ENCODE results near the gene MEN1. TPM values are rescaled to one million over a fixed set of nuclear protein-coding genes. Genes with fewer than 3 reads are reported as not detected.

The MEN1 gene
- total and polyA plus RNA-seq, 2 of the 13 experiments (the other 11 are each of a cell fraction or from before 2014, with no cell fraction given), result 20.5 to 27.3 TPM

- Histone ChIP-seq H3K4me2 (ENCODE audit: low read depth, low read length) (no peak overlapping the region), H3K4me3 (replicated peaks in 1 of 3; ENCODE audit: insufficient read depth in 1 of 3, low read depth in 2 of 3, low read length in 3 of 3) (no peak overlapping the region), H3K9ac (ENCODE audit: insufficient read depth, low read depth, low read length) (no peak overlapping the region), H4K20me1 (ENCODE audit: insufficient read depth, low read length) (no peaks in the 10 kb centered on the region), H3K79me2 (ENCODE audit: insufficient read depth, low read length) (no peaks in the 10 kb centered on the region), H3K36me3 (replicated peaks in 1 of 2; ENCODE audit: control insufficient read depth in 1 of 2, insufficient read depth in 2 of 2, low read length in 2 of 2) (no peaks in the 10 kb centered on the region), H3K9me3 (ENCODE audit: low read length) (no peaks in the 10 kb centered on the region), H3K4me1 (ENCODE audit: insufficient read depth, low read length) (no peaks in the 10 kb centered on the region), H2AFZ (ENCODE audit: low read length) (no peak overlapping the region), H3K27me3 (ENCODE audit: control insufficient read depth in 1 of 2, insufficient read depth in 2 of 2, low read length in 2 of 2) (no peaks in the 10 kb centered on the region), H3K27ac (ENCODE audit: extremely low read length, insufficient read depth, low read length) (no peak overlapping the region)
- intact Hi-C loops (cut with micrococcal nuclease; ENCODE audit: unreplicated experiment) (loop anchor here (10.0 kb wide), 1 partner anchor 60 kb away; the partner anchor contains the start of gene CDC42BPG), in situ Hi-C loops (cut with HindIII; ENCODE audit: extremely low pct_ligation_motif_present, low pct_unique_long_range_greater_than_20kb) (loop anchor here (5.0 kb wide), 1 partner anchor 107 kb away; no protein-coding TSS in a partner anchor)
- DNase-seq (ENCODE audit: low spot score), result no peak
- ChIA-PET CTCF (ENCODE audit: low intra/inter-chr PET ratio, low total read pairs) (no interaction called here), POLR2A (no interaction called here)
- no TSS peak for BruUV-seq (replicated peaks)
- 95% methylated on average over 12 of the region's 12 CpGs for WGBS (ENCODE audit: low lambda C conversion rate)
- no peak for ATAC-seq
- no peak for FAIRE-seq
- TF ChIP-seq ZNF747 (CRISPR knock-in tag; IDR thresholded peaks at IDR 0.05; ENCODE audit: borderline replicate concordance), result no peak
- no peak for TF ChIP-seq MNT (IDR thresholded peaks at IDR 0.05)
- no peak for TF ChIP-seq ZNF816 (CRISPR knock-in tag; IDR thresholded peaks at IDR 0.05; ENCODE audit: borderline replicate concordance)
- TF ChIP-seq DMTF1 (CRISPR knock-in tag; IDR thresholded peaks at IDR 0.05), result no peak
- no peak for TF ChIP-seq PRDM4 (CRISPR knock-in tag; IDR thresholded peaks at IDR 0.05; ENCODE audit: borderline replicate concordance)
- no peak for TF ChIP-seq GATAD1 (CRISPR knock-in tag; IDR thresholded peaks at IDR 0.05)
- no peak for TF ChIP-seq TIGD3 (CRISPR knock-in tag; IDR thresholded peaks at IDR 0.05; ENCODE audit: borderline replicate concordance)
- TF ChIP-seq SRSF1 (optimal IDR thresholded peaks at IDR 0.05; ENCODE audit: low read depth, low read length), result no peak
- no peak for TF ChIP-seq PHF20 (CRISPR knock-in tag; IDR thresholded peaks at IDR 0.05)
- TF ChIP-seq DDIT3 (CRISPR knock-in tag; IDR thresholded peaks at IDR 0.05), result no peak
- no peak for TF ChIP-seq ZBTB39 (CRISPR knock-in tag; IDR thresholded peaks at IDR 0.05)
These were observed 25.4 kb downstream of the MEN1 start for GRCh38 chr11:64784813-64785581.

Measured in HepG2 (cell line).